GM21390 (cell line): Measurements from ENCODE around the gene PUS1.

Experiments
- ATAC-seq: cut with Tn5 transposase; IDR thresholded peaks from one replicate; pipeline ENCODE4 v1.9.1; 2021; ENCODE audit not compliant: unreplicated experiment

PUS1 gene

DNA sequence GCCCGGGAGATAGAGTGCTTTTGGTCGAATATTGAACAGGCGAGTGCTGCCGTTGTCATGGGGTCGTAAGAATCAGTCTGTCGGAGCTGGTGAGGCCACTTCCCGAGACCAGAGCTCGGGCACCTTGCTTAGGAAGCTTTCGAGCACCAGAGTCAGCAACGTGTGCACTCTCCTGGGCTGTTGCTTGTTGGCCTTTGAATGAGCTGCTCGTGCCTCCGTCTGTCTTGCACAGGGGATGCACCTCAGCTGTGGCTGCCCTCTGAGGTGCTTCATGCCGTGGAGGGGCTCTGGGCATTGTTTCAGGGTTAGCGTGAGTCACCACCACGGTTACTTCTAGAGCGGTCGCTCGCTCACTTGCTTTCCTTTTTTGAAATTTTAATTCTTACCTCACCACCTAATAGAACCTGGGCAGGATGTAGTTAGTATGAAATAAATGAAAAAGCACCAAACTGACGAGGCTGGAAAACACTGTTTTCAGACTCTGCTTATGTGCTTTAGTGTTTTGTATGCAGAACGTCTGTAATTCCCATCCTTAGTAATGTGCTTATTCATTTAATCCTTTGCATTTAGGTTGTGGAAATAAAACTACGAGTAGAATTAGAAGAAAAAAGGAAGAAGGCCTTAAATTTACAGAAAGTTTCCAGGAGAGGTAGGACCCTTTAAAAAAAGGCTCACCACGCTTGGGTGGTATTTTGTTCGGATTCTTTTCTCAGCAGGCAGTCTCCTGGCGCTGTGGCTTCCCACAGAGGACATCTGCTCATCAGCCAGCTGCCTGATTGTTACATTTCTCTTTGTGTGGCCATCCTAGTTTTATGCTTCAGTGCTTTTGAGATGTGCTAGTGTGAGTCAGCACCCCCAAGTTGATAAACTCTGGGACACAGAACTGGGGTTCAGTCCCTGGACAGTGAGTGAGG is 61.2 kb downstream of the PUS1 start:
- ATAC-seq, result no peak

DNA sequence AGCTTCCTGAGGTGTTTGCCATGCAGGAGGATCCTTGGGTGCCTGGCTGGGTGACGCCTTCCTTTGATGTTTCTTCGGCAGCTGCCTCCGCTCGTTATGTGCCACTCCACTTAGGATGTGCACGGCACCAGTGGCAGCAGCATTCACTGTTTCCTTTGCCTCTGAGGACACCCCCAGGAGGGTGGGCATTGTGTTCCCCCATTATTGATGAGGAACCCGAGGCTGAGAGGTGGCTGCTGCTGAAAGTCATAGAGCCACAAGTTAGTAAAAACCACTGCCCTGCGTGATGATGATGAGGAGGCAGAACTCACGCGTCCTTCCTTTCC is 61.9 kb downstream of the PUS1 start:
- no peak for ATAC-seq

GRCh38 chr12:131991816-131992430 is 62.8 kb downstream of the PUS1 start:
- no peak for ATAC-seq

GRCh38 chr12:131994589-131994988 is 65.5 kb downstream of the PUS1 start:
- peak; percentile 86 for ATAC-seq
